Activated CD4-positive, alpha-beta memory T cell treated with anti-CD3 and anti-CD28 coated beads for 36 hours (primary cell): Measurements from ENCODE around the gene YAE1. TPM values are rescaled to one million over a fixed set of nuclear protein-coding genes. Genes with fewer than 3 reads are reported as not detected.
A peak's percentile ranks its signal among the peaks of the same experiment; 100 is the strongest.

ENCODE experiments used
- CTCF ChIA-PET: fragments of 350-600 bp; sonication (Branson Sonifier 250); formaldehyde crosslinking; loops from one replicate; lab custom pipeline; 2021; ENCODE audit warnings: antibody characterized with exemption, inconsistent platforms; lab: Charles Lee
- POLR2A ChIA-PET: fragments of 350-600 bp; sonication (Branson Sonifier 250); formaldehyde crosslinking; loops from one replicate; lab custom pipeline; 2021; ENCODE audit warnings: antibody characterized with exemption; lab: Charles Lee
- DNase-seq: peaks from one replicate; pipeline ENCODE4 v3.0.0-alpha.2; 2020
- H3K27ac Mint-ChIP-seq: one replicate; pipeline ENCODE4 v1.8.0; 2021; ENCODE audit warnings: mixed read lengths
- H3K27me3 Mint-ChIP-seq: one replicate; pipeline ENCODE4 v1.8.0; 2021; ENCODE audit warnings: mixed read lengths
- H3K36me3 Mint-ChIP-seq: one replicate; pipeline ENCODE4 v1.8.0; 2021; ENCODE audit warnings: mixed read lengths
- H3K4me1 Mint-ChIP-seq: one replicate; pipeline ENCODE4 v1.8.0; 2021; ENCODE audit warnings: low read depth, mixed read lengths
- H3K4me3 Mint-ChIP-seq: one replicate; pipeline ENCODE4 v1.8.0; 2021; ENCODE audit warnings: mild to moderate bottlenecking, mixed read lengths
- H3K9me3 Mint-ChIP-seq: one replicate; pipeline ENCODE4 v1.8.0; 2021; ENCODE audit warnings: mixed read lengths
- intact Hi-C: fragments of 100-400 bp; cut with micrococcal nuclease; formaldehyde crosslinking; loops from one replicate; pipeline ENCODE4 v1.15.1; 2023
- total RNA-seq, 2 experiments: library from RNA; stranded (reverse); gene quantifications; one replicate each; pipeline ENCODE4 v1.2.3, GENCODE V29; 2021

YAE1 gene
- total RNA-seq, 2 experiments from 2014 or later = 7.3 to 8.8 TPM

DNA sequence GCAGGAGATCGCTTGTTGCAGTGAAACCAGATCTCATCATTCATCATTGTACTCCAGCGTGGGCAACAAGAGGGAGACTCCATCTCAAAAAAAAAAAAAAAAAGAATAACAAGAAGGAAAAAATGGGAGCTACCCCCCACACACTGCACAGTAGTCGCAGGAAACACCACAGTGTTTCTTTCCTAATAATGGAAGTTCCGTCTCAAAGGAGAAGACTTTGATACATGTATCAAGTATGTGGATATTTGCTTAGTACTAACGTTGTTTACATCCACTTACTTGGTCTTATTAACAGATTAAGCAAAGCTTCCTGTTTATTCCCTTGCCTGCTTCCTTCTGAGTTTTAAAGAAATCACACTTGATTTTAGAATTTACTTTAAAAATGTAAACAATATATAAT, 22.2 kb downstream of the YAE1 start:
- no peaks in the 10 kb centered on the region for H3K9me3 Mint-ChIP-seq
- no peak overlapping the region for H3K27ac Mint-ChIP-seq
- H3K27me3 Mint-ChIP-seq = no peaks in the 10 kb centered on the region
- no peak overlapping the region for H3K4me3 Mint-ChIP-seq
- no peak for DNase-seq
- H3K4me1 Mint-ChIP-seq = peaks cover 34% of the 10 kb centered on the region
- CTCF ChIA-PET = interaction anchor here (1.0 to 3.0 kb wide), 3 partner anchors 9 to 154 kb away, joined by 3 to 36 read pairs (median 6); no protein-coding TSS in a partner anchor
- POLR2A ChIA-PET = interaction anchor here (2.2 kb wide), 1 partner anchor 35 kb away, joined by 7 read pairs; the partner anchor contains the start of gene RALA
- H3K36me3 Mint-ChIP-seq = peaks cover 2% of the 10 kb centered on the region
- intact Hi-C loops = no loop called here

DNA sequence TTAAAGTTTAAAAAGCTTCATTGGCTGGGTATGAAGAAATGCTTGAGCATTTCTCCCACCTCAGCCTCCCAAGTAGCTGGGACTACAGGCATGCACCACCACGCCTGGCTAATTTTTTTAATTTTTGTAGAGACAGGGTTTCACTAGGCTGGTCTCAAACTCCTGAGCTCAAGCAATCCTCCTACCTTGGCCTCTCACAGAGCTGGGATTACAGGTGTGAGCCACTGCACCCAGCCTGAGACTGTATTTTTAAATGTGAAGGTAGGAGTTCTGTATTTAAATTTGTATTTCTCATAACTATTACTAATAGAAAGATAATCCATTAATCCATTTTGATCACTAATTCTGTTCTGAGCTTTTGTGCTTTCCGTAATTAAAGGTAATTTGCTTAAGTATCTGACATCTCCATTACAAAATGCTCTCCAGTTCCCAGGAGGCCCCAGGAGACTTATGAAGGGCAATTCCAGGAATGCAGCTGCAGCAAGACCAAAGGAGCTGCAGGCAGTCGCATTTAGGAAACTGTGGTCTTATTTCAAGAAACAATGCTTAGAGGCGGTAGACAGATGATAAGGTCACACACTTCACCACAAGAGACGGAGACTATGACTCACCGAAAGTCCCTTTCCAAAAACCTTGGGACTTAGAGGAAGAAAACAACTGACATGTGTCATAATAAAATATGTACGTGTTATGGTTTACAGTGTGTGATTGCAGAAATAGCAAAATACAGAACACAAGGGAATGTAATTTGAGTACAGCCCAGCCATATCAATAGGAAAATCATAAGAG, 23.3 kb downstream of the YAE1 start:
- H3K27me3 Mint-ChIP-seq = no peaks in the 10 kb centered on the region
- DNase-seq = peak; percentile 85
- H3K9me3 Mint-ChIP-seq = no peaks in the 10 kb centered on the region
- H3K4me3 Mint-ChIP-seq = peak overlapping the region; percentile 20
- ChIA-PET CTCF (interaction anchor here (1.0 to 3.0 kb wide), 5 partner anchors 10 to 156 kb away, joined by 3 to 36 read pairs (median 4); no protein-coding TSS in a partner anchor), POLR2A (interaction anchor here (1.1 to 2.2 kb wide), 2 partner anchors 9 to 33 kb away, joined by 3 to 7 read pairs; partner anchors contain the start of gene RALA)
- intact Hi-C loops = loop anchor here (1.0 kb wide), 3 partner anchors 34 to 360 kb away; partner anchors contain the start of gene RALA
- peaks cover 2% of the 10 kb centered on the region for H3K36me3 Mint-ChIP-seq
- H3K27ac Mint-ChIP-seq = peak overlapping the region; percentile 34
- peaks cover 38% of the 10 kb centered on the region for H3K4me1 Mint-ChIP-seq

DNA sequence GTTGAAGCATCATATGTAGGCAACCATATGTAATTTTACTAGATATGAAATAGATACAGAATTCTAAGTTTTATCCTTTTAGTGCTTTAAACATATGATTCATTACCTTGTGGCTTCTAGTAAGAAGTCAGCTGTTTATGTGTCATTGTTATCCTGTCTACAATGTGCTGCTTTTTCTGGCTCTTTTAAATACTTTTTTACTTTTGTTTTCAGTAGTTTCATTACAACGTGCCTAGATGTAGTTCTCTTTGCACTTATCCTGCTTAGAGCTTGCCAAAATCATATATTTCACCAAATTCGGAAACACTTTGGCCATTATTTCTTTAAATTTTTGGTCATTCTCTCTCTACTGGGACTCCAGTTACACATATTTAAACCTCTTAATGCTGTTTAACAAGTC, 26.4 kb downstream of the YAE1 start:
- Mint-ChIP-seq H3K4me1 (peaks cover 38% of the 10 kb centered on the region), H3K9me3 (no peaks in the 10 kb centered on the region), H3K36me3 (peaks cover 2% of the 10 kb centered on the region), H3K27me3 (no peaks in the 10 kb centered on the region), H3K4me3 (no peak overlapping the region), H3K27ac (peak overlapping the region; percentile 68)
- DNase-seq = no peak
- ChIA-PET POLR2A (no interaction called here), CTCF (interaction anchor here (0.7 to 2.6 kb wide), 6 partner anchors 12 to 542 kb away, joined by 3 to 12 read pairs (median 3); partner anchors contain the start of gene MPLKIP)
- intact Hi-C loops = loop anchor here (1.0 to 2.0 kb wide), 2 partner anchors 16 to 94 kb away; no protein-coding TSS in a partner anchor

DNA sequence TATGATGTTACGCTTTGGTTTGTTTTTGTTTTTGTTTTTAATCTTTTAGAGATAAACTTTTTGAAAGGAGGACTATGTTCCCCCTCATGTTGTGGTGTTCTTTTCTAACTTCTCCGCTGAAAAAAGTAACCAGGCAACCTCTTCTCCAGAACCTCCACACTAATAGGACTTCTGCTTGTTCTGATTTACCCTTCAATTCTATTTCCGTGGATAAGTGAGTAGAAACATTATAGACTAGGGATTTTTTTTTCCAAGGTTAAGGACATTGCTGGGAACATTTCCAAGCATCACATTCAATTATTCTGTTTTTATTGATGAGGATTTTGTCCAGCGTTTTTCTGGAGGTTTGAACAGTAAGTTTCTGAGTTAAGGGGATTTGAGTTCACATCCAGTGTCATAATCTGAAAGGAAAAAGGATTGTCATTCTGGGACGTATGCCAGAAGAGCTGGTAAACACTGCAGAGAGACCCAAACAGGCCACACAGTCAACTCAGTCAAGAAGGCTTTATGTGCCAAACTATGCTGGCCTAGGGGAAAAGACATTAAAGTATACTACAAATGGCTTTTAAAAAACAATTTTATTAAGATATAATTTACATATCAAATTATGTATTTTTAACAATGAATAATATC, 28.9 kb downstream of the YAE1 start:
- intact Hi-C loops = no loop called here
- no peaks in the 10 kb centered on the region for H3K9me3 Mint-ChIP-seq
- H3K27me3 Mint-ChIP-seq = no peaks in the 10 kb centered on the region
- no peak overlapping the region for H3K27ac Mint-ChIP-seq
- DNase-seq = no peak
- ChIA-PET CTCF (interaction anchor here (0.6 kb wide), 2 partner anchors 13 to 403 kb away, joined by 3 to 4 read pairs; no protein-coding TSS in a partner anchor), POLR2A (no interaction called here)
- H3K36me3 Mint-ChIP-seq = peaks cover 2% of the 10 kb centered on the region
- no peak overlapping the region for H3K4me3 Mint-ChIP-seq
- peaks cover 29% of the 10 kb centered on the region for H3K4me1 Mint-ChIP-seq

DNA sequence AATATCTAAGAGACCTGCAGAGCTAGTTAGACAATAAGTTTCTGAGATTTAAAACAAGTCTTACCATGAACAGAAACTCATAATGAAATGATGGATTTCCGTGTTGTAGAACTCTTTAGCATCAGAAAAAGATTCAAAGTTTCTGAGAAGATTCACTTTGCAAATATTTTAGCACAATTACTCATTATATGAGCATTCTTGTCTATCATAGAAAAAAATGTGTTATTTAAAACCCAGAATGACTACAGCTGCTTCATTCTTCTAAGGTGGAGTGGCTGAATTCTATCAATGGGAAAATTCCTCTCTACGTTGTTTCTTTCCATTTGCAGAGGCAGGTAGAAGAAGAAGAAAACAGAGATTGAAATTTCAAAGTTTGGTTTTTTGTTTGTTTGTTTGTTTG, 36.1 kb downstream of the YAE1 start:
- ChIA-PET POLR2A (no interaction called here), CTCF (no interaction called here)
- H3K4me3 Mint-ChIP-seq = no peak overlapping the region
- H3K36me3 Mint-ChIP-seq = no peaks in the 10 kb centered on the region
- no peak for DNase-seq
- no peaks in the 10 kb centered on the region for H3K27me3 Mint-ChIP-seq
- no peaks in the 10 kb centered on the region for H3K9me3 Mint-ChIP-seq
- peaks cover 31% of the 10 kb centered on the region for H3K4me1 Mint-ChIP-seq
- intact Hi-C loops = no loop called here
- no peak overlapping the region for H3K27ac Mint-ChIP-seq

DNA sequence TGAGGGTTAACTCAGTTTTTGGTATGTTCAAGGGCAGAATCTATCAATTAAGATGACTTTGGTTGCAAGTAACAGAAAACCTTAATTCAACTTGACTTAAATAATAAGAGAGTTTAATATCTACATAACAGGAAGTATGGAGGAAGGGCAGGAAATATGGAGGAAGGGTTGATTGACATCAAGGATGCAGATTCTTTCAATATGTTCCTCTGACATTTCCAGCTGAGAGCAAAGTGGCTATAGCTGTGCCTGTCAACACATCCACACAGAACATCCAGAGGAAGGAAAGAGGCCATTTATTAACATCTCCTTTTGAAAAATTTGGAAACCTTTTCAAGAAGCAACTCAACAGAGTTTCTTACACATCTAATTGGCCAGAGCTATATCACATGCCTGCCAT, 37.7 kb downstream of the YAE1 start:
- ChIA-PET CTCF (no interaction called here), POLR2A (no interaction called here)
- Mint-ChIP-seq H3K27ac (no peak overlapping the region), H3K4me1 (peaks cover 38% of the 10 kb centered on the region), H3K9me3 (no peaks in the 10 kb centered on the region), H3K4me3 (no peak overlapping the region), H3K36me3 (no peaks in the 10 kb centered on the region), H3K27me3 (no peaks in the 10 kb centered on the region)
- DNase-seq = no peak
- intact Hi-C loops = no loop called here

DNA sequence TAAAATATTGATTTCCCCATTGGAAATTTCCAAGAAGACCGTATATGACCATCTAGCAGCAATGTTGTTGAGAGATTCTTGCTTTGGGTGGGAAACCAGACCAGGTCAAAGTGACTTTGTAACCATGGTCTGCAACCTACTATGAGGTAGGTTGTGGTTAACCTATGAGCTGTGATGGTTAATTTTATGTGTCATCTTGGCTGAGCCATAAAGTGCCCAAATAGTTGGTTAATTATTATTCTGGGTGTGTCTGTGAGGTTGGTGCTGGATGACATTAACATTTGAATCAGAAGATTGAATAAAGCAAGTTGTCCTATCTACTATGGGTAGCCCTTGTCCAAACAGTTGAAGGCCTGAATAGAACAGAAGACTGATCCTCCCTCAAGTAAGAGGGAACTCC, 38.9 kb downstream of the YAE1 start:
- Mint-ChIP-seq H3K4me1 (peaks cover 48% of the 10 kb centered on the region), H3K4me3 (no peak overlapping the region), H3K27me3 (peaks cover 3% of the 10 kb centered on the region), H3K36me3 (no peaks in the 10 kb centered on the region), H3K27ac (no peak overlapping the region), H3K9me3 (no peaks in the 10 kb centered on the region)
- DNase-seq = no peak
- CTCF ChIA-PET = interaction anchor here (0.9 kb wide), 1 partner anchor 25 kb away, joined by 3 read pairs; no protein-coding TSS in a partner anchor
- POLR2A ChIA-PET = no interaction called here
- intact Hi-C loops = no loop called here

DNA sequence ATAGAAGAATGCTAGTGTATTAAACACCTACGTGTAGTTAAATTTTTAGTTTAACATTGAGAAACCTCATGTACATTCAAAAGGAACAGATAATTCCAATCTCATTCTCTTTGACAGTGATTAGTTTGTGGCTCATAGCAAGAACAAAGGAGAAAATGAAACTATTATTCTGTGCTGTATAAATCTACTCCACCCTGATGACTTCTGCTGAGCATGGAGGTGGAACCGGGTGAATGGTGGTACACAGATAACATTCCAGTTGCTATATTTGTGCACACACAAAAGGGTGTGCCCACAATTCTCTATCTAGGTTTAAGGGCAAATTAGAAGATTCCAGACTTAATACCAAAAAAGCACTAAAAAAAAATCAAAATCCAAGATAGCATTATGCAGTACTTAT, 40.1 kb downstream of the YAE1 start:
- CTCF ChIA-PET = no interaction called here
- no peaks in the 10 kb centered on the region for H3K36me3 Mint-ChIP-seq
- intact Hi-C loops = no loop called here

DNA sequence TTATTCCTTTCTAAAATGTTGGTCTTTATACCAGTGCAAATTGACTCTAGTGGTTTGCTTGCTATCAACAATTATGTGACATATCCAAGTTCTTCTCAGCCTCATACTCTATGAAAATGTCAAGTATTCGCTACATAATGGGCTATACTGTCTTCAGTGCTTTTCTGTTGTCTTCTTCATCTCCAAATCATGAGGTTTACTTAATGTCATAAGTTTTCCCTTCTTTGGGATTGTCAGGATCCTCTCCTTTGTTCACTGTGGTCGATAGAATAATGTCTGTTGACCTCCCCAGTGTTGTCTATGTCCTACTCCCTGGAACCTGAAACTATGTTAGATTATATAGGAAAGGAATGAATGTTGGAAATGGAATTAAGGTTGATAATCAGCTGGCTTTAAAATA, 40.7 kb downstream of the YAE1 start:
- H3K4me1 Mint-ChIP-seq = peaks cover 48% of the 10 kb centered on the region
- intact Hi-C loops = no loop called here
- ChIA-PET POLR2A (no interaction called here), CTCF (no interaction called here)
- H3K9me3 Mint-ChIP-seq = no peaks in the 10 kb centered on the region
- DNase-seq = no peak
- H3K4me3 Mint-ChIP-seq = no peak overlapping the region
- H3K36me3 Mint-ChIP-seq = no peaks in the 10 kb centered on the region
- peaks cover 6% of the 10 kb centered on the region for H3K27me3 Mint-ChIP-seq
- H3K27ac Mint-ChIP-seq = no peak overlapping the region

More for the DNA sequence above, 40.1 kb downstream of the YAE1 start:
- POLR2A ChIA-PET = no interaction called here
- no peak overlapping the region for H3K4me3 Mint-ChIP-seq
- no peaks in the 10 kb centered on the region for H3K9me3 Mint-ChIP-seq
- H3K4me1 Mint-ChIP-seq = peaks cover 48% of the 10 kb centered on the region
- no peak overlapping the region for H3K27ac Mint-ChIP-seq
- DNase-seq = no peak
- H3K27me3 Mint-ChIP-seq = peaks cover 6% of the 10 kb centered on the region

DNA sequence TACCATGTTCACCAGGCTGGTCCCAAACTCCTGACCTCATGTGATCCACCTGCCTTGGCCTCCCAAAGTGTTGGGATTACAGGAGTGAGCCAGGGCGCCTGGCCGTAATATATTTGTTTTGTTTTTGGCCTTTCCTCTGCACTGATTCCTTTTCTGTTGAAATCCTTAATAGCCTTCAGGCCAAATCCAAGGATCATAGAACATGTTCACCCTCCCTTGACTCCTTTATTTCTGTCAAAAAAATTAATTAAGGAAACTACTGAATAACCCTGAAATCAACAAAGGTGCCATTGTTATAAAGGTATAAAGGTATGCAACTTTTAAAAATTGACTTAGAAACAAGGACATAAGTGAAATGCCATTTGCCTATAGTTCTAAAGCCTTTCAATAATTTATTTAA, 41.7 kb downstream of the YAE1 start:
- Mint-ChIP-seq H3K9me3 (no peaks in the 10 kb centered on the region), H3K27ac (no peak overlapping the region), H3K4me1 (peaks cover 48% of the 10 kb centered on the region), H3K4me3 (no peak overlapping the region), H3K36me3 (no peaks in the 10 kb centered on the region), H3K27me3 (peaks cover 8% of the 10 kb centered on the region)
- intact Hi-C loops = loop anchor here (2.0 kb wide), 2 partner anchors 15 kb away; partner anchors contain the start of gene RALA
- DNase-seq = no peak
- CTCF ChIA-PET = interaction anchor here (1.0 kb wide), 1 partner anchor 139 kb away, joined by 4 read pairs; no protein-coding TSS in a partner anchor
- POLR2A ChIA-PET = no interaction called here

DNA sequence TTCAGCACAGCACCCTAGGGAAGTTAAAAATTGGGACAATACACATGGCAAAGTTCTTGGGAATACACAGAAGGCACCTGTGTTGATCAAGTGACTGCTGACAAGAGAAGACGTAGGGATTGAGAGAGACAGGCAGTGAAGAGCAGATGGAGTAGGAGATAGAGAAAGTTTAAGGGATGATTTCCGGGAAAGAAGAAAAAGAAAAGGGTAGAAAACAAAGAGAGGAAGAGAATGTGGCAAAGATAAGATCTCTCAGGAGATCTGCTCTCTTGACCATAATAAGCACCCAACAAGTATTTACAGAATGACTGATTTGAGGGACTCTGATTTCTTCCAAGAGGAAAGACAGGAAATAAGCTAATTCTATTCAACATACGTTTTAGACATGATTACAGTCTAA, 42.1 kb downstream of the YAE1 start:
- Mint-ChIP-seq H3K4me3 (no peak overlapping the region), H3K9me3 (no peaks in the 10 kb centered on the region), H3K4me1 (peaks cover 48% of the 10 kb centered on the region), H3K27me3 (peaks cover 8% of the 10 kb centered on the region), H3K27ac (no peak overlapping the region), H3K36me3 (no peaks in the 10 kb centered on the region)
- ChIA-PET CTCF (interaction anchor here (1.0 to 2.9 kb wide), 3 partner anchors 10 to 138 kb away, joined by 4 to 14 read pairs (median 4); no protein-coding TSS in a partner anchor), POLR2A (interaction anchor here (1.9 kb wide), 1 partner anchor 15 kb away, joined by 9 read pairs; the partner anchor contains the start of gene RALA)
- no peak for DNase-seq
- intact Hi-C loops = loop anchor here (2.0 kb wide), 2 partner anchors 15 kb away; partner anchors contain the start of gene RALA
